Measurements from ENCODE around the gene P2RX1.

Gene P2RX1

GRCh38 chr17:3851461-3852100, 64.7 kb downstream of the P2RX1 start:
- no peak for DNase-seq

GRCh38 chr17:3848229-3848835, 67.9 kb downstream of the P2RX1 start:
- no peak for DNase-seq

- DNase-seq: no peak
Measured at GRCh38 chr17:3847165-3847670, 69.0 kb downstream of the P2RX1 start.

Data from DMS53 (cell line).